Measurements from ENCODE around the gene TRPV4.

DNA sequence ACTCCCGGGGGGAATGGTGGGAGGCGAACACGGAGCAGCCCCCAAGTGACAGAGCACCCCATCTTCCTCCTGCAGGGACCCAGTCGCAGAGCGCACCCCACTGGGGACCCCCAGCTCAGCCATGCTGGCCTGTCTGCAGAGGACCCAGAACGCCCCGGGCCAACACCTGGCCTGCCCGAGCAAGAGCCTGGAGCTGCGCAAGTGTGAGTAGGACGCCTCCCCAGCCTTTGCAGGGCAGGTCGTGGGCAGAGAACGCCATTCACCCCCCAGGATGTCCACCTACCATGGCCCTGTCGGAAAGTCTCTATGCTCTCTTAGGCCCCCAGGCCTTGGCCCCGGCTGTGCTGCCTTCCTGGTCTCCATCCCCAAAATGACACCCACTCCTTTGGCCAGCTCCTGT is 89.2 kb downstream of the TRPV4 start:
- TF ChIP-seq, protein P1, sequence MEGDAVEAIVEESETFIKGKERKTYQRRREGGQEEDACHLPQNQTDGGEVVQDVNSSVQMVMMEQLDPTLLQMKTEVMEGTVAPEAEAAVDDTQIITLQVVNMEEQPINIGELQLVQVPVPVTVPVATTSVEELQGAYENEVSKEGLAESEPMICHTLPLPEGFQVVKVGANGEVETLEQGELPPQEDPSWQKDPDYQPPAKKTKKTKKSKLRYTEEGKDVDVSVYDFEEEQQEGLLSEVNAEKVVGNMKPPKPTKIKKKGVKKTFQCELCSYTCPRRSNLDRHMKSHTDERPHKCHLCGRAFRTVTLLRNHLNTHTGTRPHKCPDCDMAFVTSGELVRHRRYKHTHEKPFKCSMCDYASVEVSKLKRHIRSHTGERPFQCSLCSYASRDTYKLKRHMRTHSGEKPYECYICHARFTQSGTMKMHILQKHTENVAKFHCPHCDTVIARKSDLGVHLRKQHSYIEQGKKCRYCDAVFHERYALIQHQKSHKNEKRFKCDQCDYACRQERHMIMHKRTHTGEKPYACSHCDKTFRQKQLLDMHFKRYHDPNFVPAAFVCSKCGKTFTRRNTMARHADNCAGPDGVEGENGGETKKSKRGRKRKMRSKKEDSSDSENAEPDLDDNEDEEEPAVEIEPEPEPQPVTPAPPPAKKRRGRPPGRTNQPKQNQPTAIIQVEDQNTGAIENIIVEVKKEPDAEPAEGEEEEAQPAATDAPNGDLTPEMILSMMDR (IDR thresholded peaks at IDR 0.05), result no peak
- no peak for TF ChIP-seq POLR2A (IDR thresholded peaks at IDR 0.05)
